ENCODE results near the gene UFSP1. TPM values are rescaled to one million over a fixed set of nuclear protein-coding genes. Genes with fewer than 3 reads are reported as not detected.

The UFSP1 gene
- total and polyA plus RNA-seq, 10 of the 15 experiments (the other 5 are each of a cell fraction or from before 2014, with no cell fraction given), result 0.14 to 10.6 (median 2.8) TPM

DNA sequence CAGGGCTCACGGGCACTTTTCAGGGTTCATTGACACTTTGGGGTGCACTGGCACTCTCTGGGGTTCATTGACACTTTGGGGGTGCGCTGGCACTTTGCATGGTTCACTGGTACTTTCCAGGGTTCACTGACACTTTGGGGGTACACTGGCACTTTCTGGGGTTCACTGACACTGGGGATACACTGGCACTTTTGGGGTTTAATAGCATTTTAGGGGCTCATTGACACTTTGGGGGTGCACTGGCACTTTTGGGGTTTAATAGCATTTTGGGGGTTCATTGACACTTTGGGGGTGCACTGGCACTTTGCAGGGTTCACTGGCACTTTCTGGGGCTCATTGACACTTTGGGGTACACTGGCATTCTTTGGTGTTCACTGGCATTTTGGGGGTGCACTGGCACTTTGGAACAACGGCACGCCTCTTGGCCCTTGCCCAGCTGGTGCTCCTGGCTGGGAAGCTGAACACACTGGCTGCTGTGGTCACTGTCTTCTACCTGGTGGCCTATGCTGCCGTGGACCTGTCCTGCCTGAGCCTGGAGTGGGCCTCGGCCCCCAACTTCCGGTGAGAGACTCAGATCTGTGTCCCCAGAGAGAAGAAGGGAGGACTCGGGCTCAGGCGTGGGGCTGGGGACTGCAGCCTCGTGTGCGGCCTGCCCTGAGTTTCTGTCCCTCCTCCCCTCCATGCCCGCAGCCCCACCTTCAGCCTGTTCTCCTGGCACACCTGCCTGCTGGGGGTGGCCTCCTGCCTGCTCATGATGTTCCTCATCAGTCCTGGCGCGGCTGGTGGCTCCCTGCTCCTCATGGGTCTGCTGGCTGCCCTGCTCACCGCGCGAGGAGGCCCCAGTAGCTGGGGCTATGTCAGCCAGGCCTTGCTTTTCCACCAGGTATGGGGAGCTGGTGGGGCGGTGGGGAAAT is 28.6 kb downstream of the UFSP1 start:
- no TSS peak for BruUV-seq (replicated peaks)
- FAIRE-seq, result no peak
- no peak overlapping the region for H3K4me2 ChIP-seq (ENCODE audit: control insufficient read depth, insufficient read depth)
- ChIA-PET POLR2A (interaction anchor here (0.6 kb wide), 1 partner anchor 316 kb away, joined by 3 read pairs; no protein-coding TSS in a partner anchor), CTCF (interaction anchor here (0.7 kb wide), 1 partner anchor 9 kb away, joined by 4 read pairs; the partner anchor contains the start of gene SLC12A9), RAD21 (ENCODE audit: unreplicated experiment) (interaction anchor here (0.9 kb wide), 1 partner anchor 9 kb away, joined by 3 read pairs; the partner anchor contains the start of gene SLC12A9), SMC1A (ENCODE audit: uncharacterized antibody, unreplicated experiment) (no interaction called here)
- no peak overlapping the region for H2AFZ ChIP-seq (ENCODE audit: control insufficient read depth, low read depth, low read length)
- H3K27ac ChIP-seq (ENCODE audit: control insufficient read depth, insufficient read depth), result no peak overlapping the region
- TF ChIP-seq, protein P1, sequence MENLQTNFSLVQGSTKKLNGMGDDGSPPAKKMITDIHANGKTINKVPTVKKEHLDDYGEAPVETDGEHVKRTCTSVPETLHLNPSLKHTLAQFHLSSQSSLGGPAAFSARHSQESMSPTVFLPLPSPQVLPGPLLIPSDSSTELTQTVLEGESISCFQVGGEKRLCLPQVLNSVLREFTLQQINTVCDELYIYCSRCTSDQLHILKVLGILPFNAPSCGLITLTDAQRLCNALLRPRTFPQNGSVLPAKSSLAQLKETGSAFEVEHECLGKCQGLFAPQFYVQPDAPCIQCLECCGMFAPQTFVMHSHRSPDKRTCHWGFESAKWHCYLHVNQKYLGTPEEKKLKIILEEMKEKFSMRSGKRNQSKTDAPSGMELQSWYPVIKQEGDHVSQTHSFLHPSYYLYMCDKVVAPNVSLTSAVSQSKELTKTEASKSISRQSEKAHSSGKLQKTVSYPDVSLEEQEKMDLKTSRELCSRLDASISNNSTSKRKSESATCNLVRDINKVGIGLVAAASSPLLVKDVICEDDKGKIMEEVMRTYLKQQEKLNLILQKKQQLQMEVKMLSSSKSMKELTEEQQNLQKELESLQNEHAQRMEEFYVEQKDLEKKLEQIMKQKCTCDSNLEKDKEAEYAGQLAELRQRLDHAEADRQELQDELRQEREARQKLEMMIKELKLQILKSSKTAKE (IDR thresholded peaks at IDR 0.05; ENCODE audit: low read depth, poor library complexity, severe bottlenecking), result no peak
- TF ChIP-seq JUND (IDR thresholded peaks at IDR 0.05; ENCODE audit: low read depth, low read length), result no peak
- no peak for TF ChIP-seq CREM (IDR thresholded peaks at IDR 0.05; ENCODE audit: low read depth)
- TF ChIP-seq MTA2 (IDR thresholded peaks at IDR 0.05; ENCODE audit: low read depth), result no peak
- TF ChIP-seq RAD51 (IDR thresholded peaks at IDR 0.05), result no peak
- no peak for TF ChIP-seq RELA (IDR thresholded peaks at IDR 0.05; ENCODE audit: borderline replicate concordance, partially characterized antibody)
- TF ChIP-seq, protein P2, sequence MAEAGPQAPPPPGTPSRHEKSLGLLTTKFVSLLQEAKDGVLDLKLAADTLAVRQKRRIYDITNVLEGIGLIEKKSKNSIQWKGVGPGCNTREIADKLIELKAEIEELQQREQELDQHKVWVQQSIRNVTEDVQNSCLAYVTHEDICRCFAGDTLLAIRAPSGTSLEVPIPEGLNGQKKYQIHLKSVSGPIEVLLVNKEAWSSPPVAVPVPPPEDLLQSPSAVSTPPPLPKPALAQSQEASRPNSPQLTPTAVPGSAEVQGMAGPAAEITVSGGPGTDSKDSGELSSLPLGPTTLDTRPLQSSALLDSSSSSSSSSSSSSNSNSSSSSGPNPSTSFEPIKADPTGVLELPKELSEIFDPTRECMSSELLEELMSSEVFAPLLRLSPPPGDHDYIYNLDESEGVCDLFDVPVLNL (IDR thresholded peaks at IDR 0.05; ENCODE audit: low read depth, low read length), result no peak
- no peak for TF ChIP-seq SUZ12 (IDR thresholded peaks at IDR 0.05; ENCODE audit: unreplicated experiment)
- TF ChIP-seq, protein P3, sequence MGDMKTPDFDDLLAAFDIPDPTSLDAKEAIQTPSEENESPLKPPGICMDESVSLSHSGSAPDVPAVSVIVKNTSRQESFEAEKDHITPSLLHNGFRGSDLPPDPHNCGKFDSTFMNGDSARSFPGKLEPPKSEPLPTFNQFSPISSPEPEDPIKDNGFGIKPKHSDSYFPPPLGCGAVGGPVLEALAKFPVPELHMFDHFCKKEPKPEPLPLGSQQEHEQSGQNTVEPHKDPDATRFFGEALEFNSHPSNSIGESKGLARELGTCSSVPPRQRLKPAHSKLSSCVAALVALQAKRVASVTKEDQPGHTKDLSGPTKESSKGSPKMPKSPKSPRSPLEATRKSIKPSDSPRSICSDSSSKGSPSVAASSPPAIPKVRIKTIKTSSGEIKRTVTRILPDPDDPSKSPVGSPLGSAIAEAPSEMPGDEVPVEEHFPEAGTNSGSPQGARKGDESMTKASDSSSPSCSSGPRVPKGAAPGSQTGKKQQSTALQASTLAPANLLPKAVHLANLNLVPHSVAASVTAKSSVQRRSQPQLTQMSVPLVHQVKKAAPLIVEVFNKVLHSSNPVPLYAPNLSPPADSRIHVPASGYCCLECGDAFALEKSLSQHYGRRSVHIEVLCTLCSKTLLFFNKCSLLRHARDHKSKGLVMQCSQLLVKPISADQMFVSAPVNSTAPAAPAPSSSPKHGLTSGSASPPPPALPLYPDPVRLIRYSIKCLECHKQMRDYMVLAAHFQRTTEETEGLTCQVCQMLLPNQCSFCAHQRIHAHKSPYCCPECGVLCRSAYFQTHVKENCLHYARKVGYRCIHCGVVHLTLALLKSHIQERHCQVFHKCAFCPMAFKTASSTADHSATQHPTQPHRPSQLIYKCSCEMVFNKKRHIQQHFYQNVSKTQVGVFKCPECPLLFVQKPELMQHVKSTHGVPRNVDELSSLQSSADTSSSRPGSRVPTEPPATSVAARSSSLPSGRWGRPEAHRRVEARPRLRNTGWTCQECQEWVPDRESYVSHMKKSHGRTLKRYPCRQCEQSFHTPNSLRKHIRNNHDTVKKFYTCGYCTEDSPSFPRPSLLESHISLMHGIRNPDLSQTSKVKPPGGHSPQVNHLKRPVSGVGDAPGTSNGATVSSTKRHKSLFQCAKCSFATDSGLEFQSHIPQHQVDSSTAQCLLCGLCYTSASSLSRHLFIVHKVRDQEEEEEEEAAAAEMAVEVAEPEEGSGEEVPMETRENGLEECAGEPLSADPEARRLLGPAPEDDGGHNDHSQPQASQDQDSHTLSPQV (IDR thresholded peaks at IDR 0.05), result no peak
- no peak for TF ChIP-seq ASH2L (IDR thresholded peaks at IDR 0.05; ENCODE audit: borderline replicate concordance, low read depth)
- TF ChIP-seq, protein P4, sequence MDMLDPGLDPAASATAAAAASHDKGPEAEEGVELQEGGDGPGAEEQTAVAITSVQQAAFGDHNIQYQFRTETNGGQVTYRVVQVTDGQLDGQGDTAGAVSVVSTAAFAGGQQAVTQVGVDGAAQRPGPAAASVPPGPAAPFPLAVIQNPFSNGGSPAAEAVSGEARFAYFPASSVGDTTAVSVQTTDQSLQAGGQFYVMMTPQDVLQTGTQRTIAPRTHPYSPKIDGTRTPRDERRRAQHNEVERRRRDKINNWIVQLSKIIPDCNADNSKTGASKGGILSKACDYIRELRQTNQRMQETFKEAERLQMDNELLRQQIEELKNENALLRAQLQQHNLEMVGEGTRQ (IDR thresholded peaks at IDR 0.05; ENCODE audit: borderline replicate concordance, low read depth, low read length), result no peak
- TF ChIP-seq, protein P5, sequence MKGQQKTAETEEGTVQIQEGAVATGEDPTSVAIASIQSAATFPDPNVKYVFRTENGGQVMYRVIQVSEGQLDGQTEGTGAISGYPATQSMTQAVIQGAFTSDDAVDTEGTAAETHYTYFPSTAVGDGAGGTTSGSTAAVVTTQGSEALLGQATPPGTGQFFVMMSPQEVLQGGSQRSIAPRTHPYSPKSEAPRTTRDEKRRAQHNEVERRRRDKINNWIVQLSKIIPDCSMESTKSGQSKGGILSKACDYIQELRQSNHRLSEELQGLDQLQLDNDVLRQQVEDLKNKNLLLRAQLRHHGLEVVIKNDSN (IDR thresholded peaks at IDR 0.05; ENCODE audit: borderline replicate concordance, extremely low read length, insufficient read depth, low read depth, low read length), result no peak
- no peak for TF ChIP-seq HDAC2 (IDR thresholded peaks at IDR 0.05)
- no peak for ATAC-seq
- no peak overlapping the region for H3K9ac ChIP-seq (ENCODE audit: control insufficient read depth, insufficient read depth, low read length)
- intact Hi-C loops (cut with micrococcal nuclease; ENCODE audit: unreplicated experiment) (no loop called here), in situ Hi-C loops (cut with MboI) (no loop called here)
- H4K20me1 ChIP-seq (ENCODE audit: control insufficient read depth, insufficient read depth), result no peaks in the 10 kb centered on the region
- H3K79me2 ChIP-seq (ENCODE audit: control insufficient read depth, insufficient read depth, low read length), result no peaks in the 10 kb centered on the region
- no peaks in the 10 kb centered on the region for H3K27me3 ChIP-seq (replicated peaks in 1 of 2; ENCODE audit: control insufficient read depth in 2 of 2, insufficient read depth in 2 of 2, low read length in 1 of 2)
- H3K36me3 ChIP-seq (ENCODE audit: control insufficient read depth in 2 of 2, insufficient read depth in 2 of 2, low read length in 1 of 2), result peaks cover 4 to 8% of the 10 kb centered on the region in 2 experiments; a peak in 3 of 4 replicates
- DNase-seq (ENCODE audit: low read depth, low spot score), result no peak
- no peak overlapping the region for H3K4me3 ChIP-seq
- H3K4me1 ChIP-seq (ENCODE audit: control insufficient read depth, insufficient read depth, low read length), result no peaks in the 10 kb centered on the region
- H3K9me3 ChIP-seq (replicated peaks; ENCODE audit: control insufficient read depth, insufficient read depth, low read length), result no peaks in the 10 kb centered on the region
- 93% methylated on average over 18 of the region's 18 CpGs for WGBS (ENCODE audit: insufficient coverage, insufficient replicate concordance, low lambda C conversion rate, missing lambda C conversion rate)
